Endothelial cell of umbilical vein (primary cell): ENCODE measurements around the gene SERGEF. TPM values are rescaled to one million over a fixed set of nuclear protein-coding genes. Genes with fewer than 3 reads are reported as not detected.
"Not testable (repeated sequence)": the region's sequence is repeated elsewhere in the genome, so short reads cannot be mapped to it uniquely, and the experiment has no call there.

Source experiments
- BruUV-seq: library from RNA; stranded (reverse); fragments of 400-500 nt; replicated peaks from 2 replicates; lab custom pipeline; 2021; lab: Mats Ljungman, UMichigan
- CTCF ChIA-PET: fragments of 300-600, 350-600 bp; sonication (Branson Sonifier 250); formaldehyde crosslinking; loops from one replicate; lab custom pipeline; 2021; ENCODE audit warnings: antibody characterized with exemption, inconsistent platforms; lab: Charles Lee
- POLR2A ChIA-PET: fragments of 300-600, 350-600 bp; sonication (Branson Sonifier 250); formaldehyde crosslinking; loops from one replicate; lab custom pipeline; 2021; ENCODE audit warnings: antibody characterized with exemption, inconsistent platforms; lab: Charles Lee
- DNase-seq: peaks from one replicate; pipeline ENCODE4 v3.0.0-alpha.2; 2011; ENCODE audit warnings: low read depth, low spot score
- FAIRE-seq: peaks from 2 replicates; lab custom pipeline; 2011; peaks lifted over from hg19 to GRCh38; lab: Jason Lieb, UNC
- H2AFZ ChIP-seq: 2 replicates; pipeline ENCODE4 v1.6.0; 2012; ENCODE audit warnings: low read depth, low read length, control low read depth, inconsistent platforms
- H3K27ac ChIP-seq: 2 replicates; pipeline ENCODE4 v1.5.1; 2011; ENCODE audit warnings: low read depth, mild to moderate bottlenecking, control low read depth, low read length, moderate library complexity; ENCODE audit not compliant: insufficient read depth
- H3K27me3 ChIP-seq, 2 experiments: 2 replicates each; pipeline versions ENCODE4 v1.6.0 to v1.6.1; 2011; ENCODE audit warnings: low read length in 2 of 2, mixed read lengths in 1 of 2; ENCODE audit not compliant: control insufficient read depth in 2 of 2, insufficient read depth in 2 of 2
- H3K36me3 ChIP-seq, 2 experiments: 2 replicates in 1 of 2; 3 replicates in 1 of 2; pipeline ENCODE4 v1.5.1; 2011; ENCODE audit warnings: low read length in 2 of 2, mild to moderate bottlenecking in 1 of 2, moderate library complexity in 1 of 2; ENCODE audit not compliant: control insufficient read depth in 2 of 2, insufficient read depth in 2 of 2; ENCODE audit errors: extremely low read depth in 1 of 2
- H3K4me1 ChIP-seq: 3 replicates; pipeline ENCODE4 v1.5.1; 2011; ENCODE audit warnings: mild to moderate bottlenecking, low read length; ENCODE audit not compliant: control insufficient read depth, insufficient read depth; ENCODE audit errors: extremely low read depth
- H3K4me2 ChIP-seq: 2 replicates; pipeline ENCODE4 v1.6.1; 2011; ENCODE audit warnings: low read length, control low read depth, mixed read lengths; ENCODE audit not compliant: insufficient read depth
- H3K4me3 ChIP-seq, 3 experiments: fragments of 200-600 bp in 1 of 3; sonication (generic), shearing (Covaris generic) in 1 of 3; replicated peaks in 1 of 3; 2 replicates each; pipeline ENCODE4 v1.5.1; 2011 to 2016; ENCODE audit warnings: control low read depth in 3 of 3, low read length in 3 of 3, mild to moderate bottlenecking in 2 of 3, inconsistent platforms in 1 of 3, low read depth in 1 of 3, moderate library complexity in 1 of 3; ENCODE audit not compliant: insufficient read depth in 1 of 3
- H3K79me2 ChIP-seq: 2 replicates; pipeline ENCODE4 v1.6.0; 2012; ENCODE audit warnings: low read length, inconsistent platforms; ENCODE audit not compliant: control insufficient read depth, insufficient read depth
- H3K9ac ChIP-seq: replicated peaks from 2 replicates; pipeline ENCODE3; 2011; ENCODE audit warnings: low read length, control low read depth; ENCODE audit not compliant: insufficient read depth; ENCODE audit errors: extremely low read depth
- H3K9me1 ChIP-seq: replicated peaks from 3 replicates; pipeline ENCODE4 v1.6.0; 2011; ENCODE audit warnings: mild to moderate bottlenecking, low read length; ENCODE audit not compliant: control insufficient read depth, insufficient read depth; ENCODE audit errors: extremely low read depth
- H3K9me3 ChIP-seq: replicated peaks from 2 replicates; pipeline ENCODE4 v1.5.1; 2012; ENCODE audit warnings: low read length, inconsistent platforms; ENCODE audit not compliant: control insufficient read depth, insufficient read depth
- H4K20me1 ChIP-seq: replicated peaks from 2 replicates; pipeline ENCODE3; 2011; ENCODE audit warnings: mild to moderate bottlenecking, low read length; ENCODE audit not compliant: control insufficient read depth, insufficient read depth; ENCODE audit errors: extremely low read depth
- EZH2 ChIP-seq: IDR thresholded peaks from 2 replicates; pipeline ENCODE4 v1.6.1; 2012; ENCODE audit warnings: borderline replicate concordance, low read depth, mild to moderate bottlenecking, moderate library complexity, low read length, inconsistent platforms; ENCODE audit not compliant: severe bottlenecking
- FOS ChIP-seq: IDR thresholded peaks from 2 replicates; pipeline ENCODE4 v1.6.1; 2011; ENCODE audit warnings: mild to moderate bottlenecking, low read length, moderate library complexity, borderline replicate concordance; ENCODE audit not compliant: insufficient read depth
- GATA2 ChIP-seq: IDR thresholded peaks from 2 replicates; pipeline ENCODE4 v1.7.0; 2011; ENCODE audit warnings: low read depth, mild to moderate bottlenecking, moderate library complexity, mixed read lengths, low read length; ENCODE audit not compliant: insufficient read length, insufficient read depth
- JUN ChIP-seq: IDR thresholded peaks from 2 replicates; pipeline ENCODE4 v1.6.1; 2011; ENCODE audit warnings: borderline replicate concordance, low read depth; ENCODE audit not compliant: insufficient read length, insufficient read depth
- MYC ChIP-seq: IDR thresholded peaks from one replicate; pipeline ENCODE4 v1.6.1; 2011; ENCODE audit warnings: mild to moderate bottlenecking, low read depth, low read length
- POLR2A ChIP-seq: IDR thresholded peaks from 2 replicates; pipeline ENCODE4 v1.6.1; 2012; ENCODE audit warnings: low read depth, mild to moderate bottlenecking, control low read depth, low read length
- POLR2AphosphoS5 ChIP-seq: IDR thresholded peaks from 2 replicates; pipeline ENCODE4 v1.6.1; 2012; ENCODE audit warnings: low read depth, mild to moderate bottlenecking, control low read depth, low read length, moderate library complexity; ENCODE audit not compliant: insufficient read depth
- dilution Hi-C: fragments of 300-500 bp; cut with MboI; formaldehyde crosslinking; loops from one replicate; pipeline ENCODE4 v1.15.0; 2019; ENCODE audit warnings: low sequenced_read_pairs; ENCODE audit not compliant: extremely low pct_ligation_motif_present
- intact Hi-C: fragments of 100-400 bp; cut with micrococcal nuclease; formaldehyde crosslinking; loops from one replicate; pipeline ENCODE4 v1.10.0; 2022
- polyA plus RNA-seq, 4 experiments: library from polyadenylated mRNA; depleted of rRNA in 3 of 4; stranded (reverse) in 3 of 4; unstranded in 1 of 4; fragments of >200 nt; gene quantifications; 2 replicates each; pipeline versions ENCODE4 v1.2.1 to v1.2.3, GENCODE V29; 2011 to 2012; ENCODE audit warnings: missing spikeins in 1 of 4
- total RNA-seq: library from RNA; stranded (reverse); gene quantifications from 2 replicates; pipeline ENCODE4 v1.2.3, GENCODE V29; 2021
- TF ChIP-seq, protein P1 (sequence below), 2 donors: IDR thresholded peaks; 1 replicate in 1 of 2; 2 replicates in 1 of 2; pipeline ENCODE4 v1.5.1; 2011; ENCODE audit warnings: low read length in 2 of 2, mild to moderate bottlenecking in 2 of 2, moderate library complexity in 2 of 2, control low read depth in 1 of 2, inconsistent platforms in 1 of 2, low read depth in 1 of 2; ENCODE audit not compliant: insufficient read depth in 1 of 2; ENCODE audit errors: extremely low read depth in 1 of 2
- TF ChIP-seq, protein P2 (sequence below): IDR thresholded peaks from 2 replicates; pipeline ENCODE4 v1.6.1; 2011; ENCODE audit not compliant: insufficient read depth, insufficient read length

Gene SERGEF
- total and polyA plus RNA-seq, 2 donors (not counting 3 experiments of a cell fraction or from before 2014, with no cell fraction given) = 8.7 to 16.7 TPM

DNA sequence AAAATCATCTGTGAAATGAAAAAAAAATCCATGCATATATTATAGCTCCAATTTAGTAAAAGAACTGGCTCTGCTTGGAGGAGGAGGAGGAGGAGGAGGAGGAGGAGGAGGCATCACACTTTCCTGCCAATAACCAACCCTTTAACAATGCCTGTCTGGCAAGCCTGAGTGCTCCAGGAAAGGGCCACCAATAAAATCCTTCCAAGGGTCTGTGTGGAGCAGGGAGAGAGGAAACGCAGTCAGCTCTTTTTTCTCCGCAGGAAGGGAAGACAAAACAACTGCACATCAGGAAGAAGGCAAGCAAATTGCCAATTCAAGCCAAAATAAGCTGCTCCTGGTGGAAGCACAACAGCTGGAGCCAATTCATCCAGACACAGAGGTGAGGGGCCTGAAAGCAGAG, 139.3 kb downstream of the SERGEF start:
- H3K79me2 ChIP-seq = no peaks in the 10 kb centered on the region
- TF ChIP-seq EZH2 (no peak), MYC (no peak), JUN (no peak), GATA2 (no peak), POLR2AphosphoS5 (no peak), FOS (no peak), POLR2A (no peak)
- TF ChIP-seq, protein P1, sequence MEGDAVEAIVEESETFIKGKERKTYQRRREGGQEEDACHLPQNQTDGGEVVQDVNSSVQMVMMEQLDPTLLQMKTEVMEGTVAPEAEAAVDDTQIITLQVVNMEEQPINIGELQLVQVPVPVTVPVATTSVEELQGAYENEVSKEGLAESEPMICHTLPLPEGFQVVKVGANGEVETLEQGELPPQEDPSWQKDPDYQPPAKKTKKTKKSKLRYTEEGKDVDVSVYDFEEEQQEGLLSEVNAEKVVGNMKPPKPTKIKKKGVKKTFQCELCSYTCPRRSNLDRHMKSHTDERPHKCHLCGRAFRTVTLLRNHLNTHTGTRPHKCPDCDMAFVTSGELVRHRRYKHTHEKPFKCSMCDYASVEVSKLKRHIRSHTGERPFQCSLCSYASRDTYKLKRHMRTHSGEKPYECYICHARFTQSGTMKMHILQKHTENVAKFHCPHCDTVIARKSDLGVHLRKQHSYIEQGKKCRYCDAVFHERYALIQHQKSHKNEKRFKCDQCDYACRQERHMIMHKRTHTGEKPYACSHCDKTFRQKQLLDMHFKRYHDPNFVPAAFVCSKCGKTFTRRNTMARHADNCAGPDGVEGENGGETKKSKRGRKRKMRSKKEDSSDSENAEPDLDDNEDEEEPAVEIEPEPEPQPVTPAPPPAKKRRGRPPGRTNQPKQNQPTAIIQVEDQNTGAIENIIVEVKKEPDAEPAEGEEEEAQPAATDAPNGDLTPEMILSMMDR (IDR thresholded peaks at IDR 0.05; ENCODE audit: extremely low read depth in 1 of 2, insufficient read depth in 1 of 2, low read depth in 1 of 2, low read length in 2 of 2) = no peak
- TF ChIP-seq, protein P2, sequence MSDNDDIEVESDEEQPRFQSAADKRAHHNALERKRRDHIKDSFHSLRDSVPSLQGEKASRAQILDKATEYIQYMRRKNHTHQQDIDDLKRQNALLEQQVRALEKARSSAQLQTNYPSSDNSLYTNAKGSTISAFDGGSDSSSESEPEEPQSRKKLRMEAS = no peak
- H2AFZ ChIP-seq = no peak overlapping the region
- no peak overlapping the region for H3K4me3 ChIP-seq
- intact Hi-C loops (no loop called here), dilution Hi-C loops (no loop called here)
- peak; percentile 58 for DNase-seq
- H3K4me1 ChIP-seq = peaks cover 11% of the 10 kb centered on the region
- H3K9me1 ChIP-seq = no peaks in the 10 kb centered on the region
- CTCF ChIA-PET = interaction anchor here (1.2 to 4.0 kb wide), 4 partner anchors 8 to 142 kb away, joined by 5 to 17 read pairs (median 6); no protein-coding TSS in a partner anchor
- POLR2A ChIA-PET = no interaction called here
- H4K20me1 ChIP-seq = no peaks in the 10 kb centered on the region
- no peak overlapping the region for H3K27ac ChIP-seq
- H3K27me3 ChIP-seq = no peaks in the 10 kb centered on the region
- peak; percentile 67 for FAIRE-seq
- no peak overlapping the region for H3K9ac ChIP-seq
- no peak overlapping the region for H3K4me2 ChIP-seq
- no peaks in the 10 kb centered on the region for H3K9me3 ChIP-seq
- no TSS peak for BruUV-seq
- H3K36me3 ChIP-seq = no peaks in the 10 kb centered on the region

DNA sequence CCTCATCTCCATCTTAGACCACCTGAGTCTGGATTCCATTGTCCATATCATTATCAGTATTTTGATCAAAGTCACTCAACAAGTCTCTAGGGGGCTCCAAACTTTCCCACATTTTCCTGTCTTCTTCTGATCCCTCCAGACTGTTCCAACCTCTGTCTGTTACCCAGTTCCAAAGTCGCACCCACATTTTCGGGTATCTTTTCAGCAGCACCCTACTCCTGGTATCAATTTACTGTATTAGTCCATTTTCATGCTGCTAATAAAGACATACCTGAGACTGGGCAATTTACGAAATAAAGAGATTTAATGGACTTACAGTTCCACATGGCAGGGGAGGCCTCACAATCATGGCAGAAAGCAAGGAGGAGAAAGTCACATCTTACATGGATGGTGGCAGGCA, 144.4 kb downstream of the SERGEF start:
- H2AFZ ChIP-seq, H4K20me1 ChIP-seq, H3K9me1 ChIP-seq, H3K27me3 ChIP-seq, H3K27ac ChIP-seq, H3K4me2 ChIP-seq, H3K4me1 ChIP-seq, H3K36me3 ChIP-seq, dilution Hi-C loops, H3K4me3 ChIP-seq, CTCF ChIA-PET, BruUV-seq, H3K9ac ChIP-seq, H3K79me2 ChIP-seq, POLR2A ChIA-PET, FAIRE-seq, intact Hi-C loops, DNase-seq, H3K9me3 ChIP-seq: not testable (repeated sequence)
